Ishikawa (cell line): ENCODE data around the gene TADA3.

ENCODE experiments used
- CEBPB ChIP-seq: IDR thresholded peaks from 2 replicates; pipeline ENCODE4 v1.6.1; 2012
- CREB1 ChIP-seq: IDR thresholded peaks from 2 replicates; pipeline ENCODE4 v1.6.1; 2012; ENCODE audit warnings: low read depth
- EGR1 ChIP-seq: IDR thresholded peaks from 2 replicates; pipeline ENCODE4 v1.6.1; 2012
- EP300 ChIP-seq: IDR thresholded peaks from 2 replicates; pipeline ENCODE4 v1.6.1; 2012; ENCODE audit warnings: borderline replicate concordance
- FOXM1 ChIP-seq: IDR thresholded peaks from 2 replicates; pipeline ENCODE4 v1.6.1; 2012; ENCODE audit warnings: low read depth, borderline replicate concordance
- MAX ChIP-seq: IDR thresholded peaks from 2 replicates; pipeline ENCODE4 v1.6.1; 2012
- NFIC ChIP-seq: IDR thresholded peaks from 2 replicates; pipeline ENCODE4 v1.6.1; 2012
- RAD21 ChIP-seq: IDR thresholded peaks from 2 replicates; pipeline ENCODE4 v1.6.1; 2012; ENCODE audit warnings: low read depth
- TAF1 ChIP-seq: IDR thresholded peaks from 2 replicates; pipeline ENCODE4 v1.6.1; 2012; ENCODE audit warnings: low read depth, mild to moderate bottlenecking
- TCF12 ChIP-seq: IDR thresholded peaks from 2 replicates; pipeline ENCODE4 v1.6.1; 2012; ENCODE audit warnings: low read depth
- TEAD4 ChIP-seq: IDR thresholded peaks from 2 replicates; pipeline ENCODE4 v1.6.1; 2012
- USF1 ChIP-seq: IDR thresholded peaks from 2 replicates; pipeline ENCODE4 v1.6.1; 2012
- YY1 ChIP-seq: IDR thresholded peaks from 2 replicates; pipeline ENCODE4 v1.6.1; 2012; ENCODE audit warnings: low read depth
- ZBTB7A ChIP-seq: IDR thresholded peaks from 2 replicates; pipeline ENCODE4 v1.6.1; 2012; ENCODE audit warnings: low read depth
- TF ChIP-seq, protein P1 (sequence below): IDR thresholded peaks from 2 replicates; pipeline ENCODE4 v1.6.1; 2012; ENCODE audit warnings: low read depth, mild to moderate bottlenecking

The TADA3 gene

DNA sequence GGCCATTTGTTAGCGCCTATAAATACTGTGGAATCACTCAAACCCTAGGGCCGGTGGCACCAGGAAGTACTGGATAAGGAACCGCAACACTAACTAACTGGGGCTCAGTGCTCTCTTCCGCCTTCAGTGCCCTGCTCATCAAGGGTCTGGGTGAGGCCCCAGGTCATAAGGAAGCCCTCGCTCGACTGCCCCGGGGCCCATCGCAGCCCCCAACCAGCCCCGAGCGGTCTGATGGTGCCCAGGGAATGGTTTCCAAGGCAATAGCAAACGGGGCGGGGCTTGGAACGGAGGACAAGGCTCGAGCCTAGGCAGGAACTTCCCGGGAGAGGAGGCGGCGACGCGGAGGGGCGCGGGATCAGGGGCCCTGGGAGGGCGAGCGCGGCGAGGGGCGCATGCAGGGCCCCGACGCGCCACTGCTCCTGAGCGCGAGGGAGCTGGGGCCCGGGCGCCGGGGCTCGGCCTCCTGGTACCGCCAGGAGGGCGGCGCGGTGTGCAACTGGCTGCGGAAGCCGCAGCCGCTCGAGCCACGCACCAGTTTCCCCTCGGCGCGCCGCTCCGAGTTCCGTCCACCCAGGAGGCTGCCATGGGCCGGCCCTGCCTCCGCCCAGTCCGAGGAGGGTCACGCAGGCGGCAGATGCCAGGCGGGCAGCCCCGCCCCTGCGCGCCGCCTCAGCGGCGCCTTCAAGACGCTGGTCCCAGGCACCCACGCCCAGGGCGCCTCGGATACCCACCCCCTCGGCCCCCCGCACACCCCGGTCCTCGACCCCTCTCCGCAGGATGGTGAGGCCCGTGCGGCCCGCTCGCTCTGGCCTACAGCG lies 17.6 kb upstream of the TADA3 start, which contains the start of gene TTLL3:
Gene TTLL3, plus strand, starts transcription at position 648 of the 818 bp plus-strand sequence. CDS start 400 bp downstream, outside the sequence.
- TF ChIP-seq CEBPB (no peak), TEAD4 (no peak), EP300 (0 out of 2 replicates have a peak, but pooled peaks have one; percentile 26), CREB1 (no peak), EGR1 (0 out of 2 replicates have a peak, but pooled peaks have one; percentile 18), YY1 (peak; percentile 77), TAF1 (peak; percentile 57; the same call in 1 of the 2 replicates), NFIC (peak; percentile 8; the same call in 1 of the 2 replicates), ZBTB7A (peak; percentile 84), FOXM1 (no peak), TCF12 (no peak; the same call in 1 of the 2 replicates), RAD21 (no peak), USF1 (0 out of 2 replicates have a peak, but pooled peaks have one; percentile 17), MAX (no peak)
- TF ChIP-seq, protein P1, sequence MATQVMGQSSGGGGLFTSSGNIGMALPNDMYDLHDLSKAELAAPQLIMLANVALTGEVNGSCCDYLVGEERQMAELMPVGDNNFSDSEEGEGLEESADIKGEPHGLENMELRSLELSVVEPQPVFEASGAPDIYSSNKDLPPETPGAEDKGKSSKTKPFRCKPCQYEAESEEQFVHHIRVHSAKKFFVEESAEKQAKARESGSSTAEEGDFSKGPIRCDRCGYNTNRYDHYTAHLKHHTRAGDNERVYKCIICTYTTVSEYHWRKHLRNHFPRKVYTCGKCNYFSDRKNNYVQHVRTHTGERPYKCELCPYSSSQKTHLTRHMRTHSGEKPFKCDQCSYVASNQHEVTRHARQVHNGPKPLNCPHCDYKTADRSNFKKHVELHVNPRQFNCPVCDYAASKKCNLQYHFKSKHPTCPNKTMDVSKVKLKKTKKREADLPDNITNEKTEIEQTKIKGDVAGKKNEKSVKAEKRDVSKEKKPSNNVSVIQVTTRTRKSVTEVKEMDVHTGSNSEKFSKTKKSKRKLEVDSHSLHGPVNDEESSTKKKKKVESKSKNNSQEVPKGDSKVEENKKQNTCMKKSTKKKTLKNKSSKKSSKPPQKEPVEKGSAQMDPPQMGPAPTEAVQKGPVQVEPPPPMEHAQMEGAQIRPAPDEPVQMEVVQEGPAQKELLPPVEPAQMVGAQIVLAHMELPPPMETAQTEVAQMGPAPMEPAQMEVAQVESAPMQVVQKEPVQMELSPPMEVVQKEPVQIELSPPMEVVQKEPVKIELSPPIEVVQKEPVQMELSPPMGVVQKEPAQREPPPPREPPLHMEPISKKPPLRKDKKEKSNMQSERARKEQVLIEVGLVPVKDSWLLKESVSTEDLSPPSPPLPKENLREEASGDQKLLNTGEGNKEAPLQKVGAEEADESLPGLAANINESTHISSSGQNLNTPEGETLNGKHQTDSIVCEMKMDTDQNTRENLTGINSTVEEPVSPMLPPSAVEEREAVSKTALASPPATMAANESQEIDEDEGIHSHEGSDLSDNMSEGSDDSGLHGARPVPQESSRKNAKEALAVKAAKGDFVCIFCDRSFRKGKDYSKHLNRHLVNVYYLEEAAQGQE = 0 out of 2 replicates have a peak, but pooled peaks have one; percentile 7

DNA sequence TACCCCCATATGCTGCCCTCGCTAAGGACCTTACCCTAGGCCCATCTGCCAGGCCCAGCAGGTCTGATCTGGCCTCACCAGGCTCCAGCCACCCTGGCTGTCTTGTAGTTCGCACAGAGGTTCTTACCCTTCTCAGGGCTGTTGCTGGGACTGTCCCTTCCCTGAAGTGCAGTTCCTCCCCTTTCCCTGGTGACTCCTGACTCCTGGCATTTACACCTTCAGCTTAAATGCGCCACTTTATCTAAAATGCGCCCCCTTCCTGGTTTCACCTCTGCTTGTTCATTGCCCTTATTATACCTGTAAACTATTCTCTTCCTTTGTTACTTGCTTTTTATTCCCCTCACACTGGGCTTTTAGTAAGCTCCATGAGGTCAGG lies 17.0 kb upstream of the TADA3 start:
- TF ChIP-seq USF1 (no peak), YY1 (no peak), RAD21 (no peak), MAX (no peak), TAF1 (no peak), FOXM1 (no peak), ZBTB7A (no peak), CREB1 (no peak), TCF12 (no peak), NFIC (no peak), TEAD4 (no peak), EGR1 (no peak), CEBPB (no peak)
- TF ChIP-seq, protein P1 = no peak

- no peak for TF ChIP-seq TCF12
- no peak for TF ChIP-seq EP300
- no peak for TF ChIP-seq EGR1
- no peak for TF ChIP-seq ZBTB7A
- no peak for TF ChIP-seq CEBPB
Observed at GRCh38 chr3:9808345-9809037, 16.2 kb upstream of the TADA3 start.

- TF ChIP-seq NFIC = no peak
- no peak for TF ChIP-seq CEBPB
- TF ChIP-seq, protein P1 = no peak
- TF ChIP-seq RAD21 = no peak
- no peak for TF ChIP-seq TAF1
- no peak for TF ChIP-seq TCF12
- no peak for TF ChIP-seq FOXM1
- no peak for TF ChIP-seq EP300
- no peak for TF ChIP-seq CREB1
- TF ChIP-seq USF1 = no peak
- no peak for TF ChIP-seq MAX
Observed at GRCh38 chr3:9807981-9808344, 15.7 kb upstream of the TADA3 start.
